OCI-LY1 (cell line): ENCODE measurements around the gene ASCC2.

Experiments
- CTCF ChIP-seq: fragments of 200-600 bp; sonication (generic), shearing (Covaris generic); IDR thresholded peaks from 2 replicates; pipeline ENCODE4 v1.5.1; 2017; ENCODE audit warnings: mild to moderate bottlenecking, antibody characterized with exemption, low read length, moderate library complexity, mixed read lengths
- EZH2 ChIP-seq: fragments of 200-600 bp; sonication (generic), shearing (Covaris generic); IDR thresholded peaks from 2 replicates; pipeline ENCODE4 v1.8.0; 2017; ENCODE audit warnings: borderline replicate concordance, mixed run types, mild to moderate bottlenecking, antibody characterized with exemption, low read length, moderate library complexity, mixed read lengths

GRCh38 chr22:29750029-29750428 lies 88.0 kb downstream of the ASCC2 start:
- TF ChIP-seq EZH2 (no peak), CTCF (no peak)
